Stimulated activated CD4-positive, alpha-beta T cell treated with anti-CD3 and anti-CD28 coated beads, Interleukin-15, amount 100 ng/mL, for 24 hours (primary cell): ENCODE measurements around the gene TRABD2A.

Source experiments
- DNase-seq: peaks from one replicate; pipeline ENCODE4 v3.0.0-alpha.2; 2020

The TRABD2A gene

GRCh38 chr2:84904717-84905174, 23.9 kb upstream of the TRABD2A start:
- peak; percentile 63 for DNase-seq

GRCh38 chr2:84904151-84904550, 23.3 kb upstream of the TRABD2A start:
- no peak for DNase-seq

GRCh38 chr2:84902526-84902925, 21.6 kb upstream of the TRABD2A start:
- DNase-seq = no peak

GRCh38 chr2:84901593-84902120, 20.8 kb upstream of the TRABD2A start:
- DNase-seq = no peak

GRCh38 chr2:84900971-84901370, 20.1 kb upstream of the TRABD2A start:
- DNase-seq = no peak

GRCh38 chr2:84899304-84900204, 18.7 kb upstream of the TRABD2A start:
- DNase-seq = no peak

GRCh38 chr2:84897773-84898172, 16.9 kb upstream of the TRABD2A start:
- no peak for DNase-seq

GRCh38 chr2:84896567-84896966, 15.7 kb upstream of the TRABD2A start:
- no peak for DNase-seq

GRCh38 chr2:84894758-84895520, 14.1 kb upstream of the TRABD2A start:
- DNase-seq = peak; percentile 21

- DNase-seq = peak; percentile 24
Measured at GRCh38 chr2:84894131-84894586, 13.3 kb upstream of the TRABD2A start.

GRCh38 chr2:84891355-84892010, 10.6 kb upstream of the TRABD2A start:
- DNase-seq = no peak

- no peak for DNase-seq
Measured at GRCh38 chr2:84889332-84889731, 8.4 kb upstream of the TRABD2A start.

- peak; percentile 55 for DNase-seq
Measured at GRCh38 chr2:84888401-84889276, 7.8 kb upstream of the TRABD2A start.

GRCh38 chr2:84886791-84887190, 5.9 kb upstream of the TRABD2A start:
- DNase-seq = no peak

GRCh38 chr2:84885111-84885510, 4.2 kb upstream of the TRABD2A start:
- no peak for DNase-seq

GRCh38 chr2:84884449-84884848, 3.6 kb upstream of the TRABD2A start:
- no peak for DNase-seq

- no peak for DNase-seq
Measured at GRCh38 chr2:84882775-84883550, 2.1 kb upstream of the TRABD2A start.

- DNase-seq = no peak
Measured at GRCh38 chr2:84882414-84882738, 1.5 kb upstream of the TRABD2A start.

- peak; percentile 92 for DNase-seq
Measured at GRCh38 chr2:84881581-84882413, 913 bp upstream of the TRABD2A start.

- no peak for DNase-seq
Measured at GRCh38 chr2:84880395-84880644, 564 bp downstream of the TRABD2A start.
